Activated naive CD4-positive, alpha-beta T cell treated with anti-CD3 and anti-CD28 coated beads, Interleukin-2, amount 10 ng/mL, durations not matched to agents 7 days and 5 days (primary cell): ENCODE results near the gene PARVB.

Experiments used
- CTCF ChIA-PET: fragments of 350-600 bp; sonication (Branson Sonifier 250); formaldehyde crosslinking; loops from one replicate; lab custom pipeline; 2021; ENCODE audit warnings: antibody characterized with exemption; lab: Charles Lee
- DNase-seq: peaks from one replicate; pipeline ENCODE4 v3.0.0-alpha.2; 2020
- H3K27ac Mint-ChIP-seq: one replicate; pipeline ENCODE4 v1.8.0; 2021; ENCODE audit warnings: mild to moderate bottlenecking, moderate library complexity, mixed read lengths
- H3K27me3 Mint-ChIP-seq: one replicate; pipeline ENCODE4 v1.8.0; 2021; ENCODE audit warnings: mild to moderate bottlenecking, mixed read lengths
- H3K36me3 Mint-ChIP-seq: one replicate; pipeline ENCODE4 v1.8.0; 2021; ENCODE audit warnings: mixed read lengths
- H3K4me1 Mint-ChIP-seq: one replicate; pipeline ENCODE4 v1.8.0; 2021; ENCODE audit warnings: mixed read lengths
- H3K4me3 Mint-ChIP-seq: one replicate; pipeline ENCODE4 v1.8.0; 2021; ENCODE audit warnings: mild to moderate bottlenecking, moderate library complexity, mixed read lengths
- H3K9me3 Mint-ChIP-seq: one replicate; pipeline ENCODE4 v1.8.0; 2021; ENCODE audit warnings: mixed read lengths

Gene PARVB

DNA sequence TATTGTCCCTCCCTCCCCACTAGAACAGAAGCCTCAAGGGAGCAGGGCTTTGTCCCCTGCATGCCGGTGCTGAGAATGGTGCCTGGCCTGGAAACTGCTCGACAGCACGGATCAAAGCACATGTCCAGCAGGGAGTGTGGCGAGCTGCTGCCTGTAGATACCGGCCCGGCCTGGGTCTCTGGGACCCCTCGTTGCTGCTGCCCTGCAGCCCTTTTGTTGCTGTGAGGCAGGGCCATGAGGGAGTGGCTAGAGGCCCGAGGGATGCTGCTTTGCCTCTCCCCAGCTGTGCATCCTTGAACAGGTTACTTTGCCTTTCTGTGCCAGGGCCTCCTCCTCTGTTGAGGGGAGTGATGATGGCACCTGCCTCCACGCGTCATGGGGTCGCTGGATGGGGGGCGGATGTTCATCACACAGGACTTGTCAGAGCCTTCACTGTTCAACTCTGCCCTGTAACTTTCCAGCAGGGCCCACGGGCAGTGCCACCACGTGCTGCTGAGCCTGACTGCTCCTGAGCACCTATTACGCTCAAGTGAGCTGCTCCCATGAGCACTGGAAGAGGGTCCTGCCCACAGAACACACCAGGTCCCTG, 141.3 kb downstream of the PARVB start:
- Mint-ChIP-seq H3K4me3 (no peak overlapping the region), H3K4me1 (no peaks in the 10 kb centered on the region), H3K9me3 (no peaks in the 10 kb centered on the region), H3K36me3 (no peaks in the 10 kb centered on the region), H3K27ac (no peak overlapping the region), H3K27me3 (peaks cover 3% of the 10 kb centered on the region)
- CTCF ChIA-PET: no interaction called here
- no peak for DNase-seq

DNA sequence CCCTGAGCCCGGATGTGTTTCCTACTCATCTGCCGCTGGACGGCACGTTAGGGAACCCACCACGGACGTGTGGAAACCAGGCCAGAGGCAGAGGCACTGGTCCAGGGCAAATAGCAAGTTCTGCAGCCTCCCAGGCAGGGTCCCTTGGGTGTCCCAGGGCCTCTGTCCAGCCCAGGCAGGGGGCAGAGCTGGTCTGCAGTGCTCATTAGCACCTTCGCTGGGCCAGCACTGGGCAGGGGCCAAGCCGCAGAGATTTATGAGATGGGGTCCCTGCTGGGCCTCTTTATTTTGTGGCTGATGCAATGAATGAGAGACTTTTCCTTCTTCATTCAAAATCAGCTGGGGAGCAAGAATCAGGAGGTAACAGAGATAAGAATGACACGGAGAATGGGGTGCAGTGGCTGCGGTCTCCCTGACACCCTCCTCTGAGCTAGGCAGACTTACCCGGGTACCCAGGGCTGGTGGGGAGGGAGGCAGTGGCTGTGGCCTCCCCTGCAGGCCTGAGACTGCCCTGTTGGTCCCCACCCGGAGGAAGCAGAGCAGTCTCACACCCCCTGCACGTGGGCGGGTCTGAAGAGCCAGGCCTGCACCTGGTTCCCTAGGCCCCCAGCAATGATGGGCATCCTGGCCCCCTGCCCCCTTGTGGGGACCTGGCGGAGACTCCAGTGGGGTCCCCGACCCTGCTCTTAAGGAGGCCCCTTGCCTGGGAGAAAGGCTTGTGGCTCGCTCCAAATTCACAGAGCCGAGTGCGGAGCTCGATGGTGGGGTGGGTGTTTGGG, 142.6 kb downstream of the PARVB start:
- DNase-seq: no peak
- H3K27ac Mint-ChIP-seq: no peak overlapping the region
- H3K4me3 Mint-ChIP-seq: no peak overlapping the region
- CTCF ChIA-PET: interaction anchor here (0.9 kb wide), 1 partner anchor 14 kb away, joined by 3 read pairs; no protein-coding TSS in a partner anchor
- peaks cover 3% of the 10 kb centered on the region for H3K27me3 Mint-ChIP-seq
- H3K9me3 Mint-ChIP-seq: no peaks in the 10 kb centered on the region
- H3K36me3 Mint-ChIP-seq: no peaks in the 10 kb centered on the region
- H3K4me1 Mint-ChIP-seq: no peaks in the 10 kb centered on the region

DNA sequence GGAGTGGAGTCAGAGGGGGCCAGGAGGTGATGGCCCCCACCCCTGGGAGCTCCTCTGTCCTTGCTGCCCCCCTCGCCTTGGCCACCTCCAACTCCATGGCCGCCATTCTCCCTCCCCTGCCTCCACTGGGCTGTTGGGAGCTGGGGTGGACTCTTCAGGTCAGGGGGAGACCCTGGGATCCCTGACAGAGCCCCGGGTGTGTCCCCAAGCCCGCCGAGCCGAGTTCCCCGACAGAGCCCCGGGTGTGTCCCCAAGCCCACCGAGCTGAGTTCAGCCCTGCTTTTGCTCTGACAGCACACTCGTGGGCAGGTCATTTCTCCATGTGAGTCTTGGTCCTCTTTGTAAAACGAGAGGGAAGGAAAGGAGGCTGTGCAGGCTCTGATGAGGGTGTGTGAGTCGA, 143.4 kb downstream of the PARVB start:
- Mint-ChIP-seq H3K27ac (no peak overlapping the region), H3K27me3 (peaks cover 3% of the 10 kb centered on the region), H3K9me3 (no peaks in the 10 kb centered on the region), H3K4me3 (no peak overlapping the region), H3K36me3 (no peaks in the 10 kb centered on the region), H3K4me1 (no peaks in the 10 kb centered on the region)
- CTCF ChIA-PET: no interaction called here
- no peak for DNase-seq

DNA sequence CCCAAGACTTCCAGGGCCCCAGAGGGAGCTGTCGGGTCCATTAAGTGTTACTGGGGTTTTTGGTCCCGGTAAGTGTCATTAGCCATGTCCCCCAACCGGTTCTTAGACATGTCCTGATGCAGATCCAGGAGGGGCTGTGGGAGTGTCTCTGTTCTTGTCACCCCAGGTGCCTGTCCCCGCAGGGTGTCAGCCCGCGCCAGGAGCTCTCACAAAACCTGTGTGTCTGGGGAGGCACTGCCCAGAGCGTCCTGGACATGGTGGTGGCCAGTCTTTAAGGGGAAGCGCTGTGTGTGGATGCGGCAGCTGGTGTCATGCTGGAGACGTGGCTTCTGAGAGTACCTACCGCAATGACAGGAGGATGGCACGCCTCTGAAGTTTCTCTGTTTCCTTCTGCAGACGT, 144.1 kb downstream of the PARVB start:
- H3K9me3 Mint-ChIP-seq: no peaks in the 10 kb centered on the region
- H3K4me3 Mint-ChIP-seq: no peak overlapping the region
- CTCF ChIA-PET: no interaction called here
- no peaks in the 10 kb centered on the region for H3K36me3 Mint-ChIP-seq
- peaks cover 8% of the 10 kb centered on the region for H3K27me3 Mint-ChIP-seq
- H3K4me1 Mint-ChIP-seq: no peaks in the 10 kb centered on the region
- no peak overlapping the region for H3K27ac Mint-ChIP-seq
- DNase-seq: no peak

DNA sequence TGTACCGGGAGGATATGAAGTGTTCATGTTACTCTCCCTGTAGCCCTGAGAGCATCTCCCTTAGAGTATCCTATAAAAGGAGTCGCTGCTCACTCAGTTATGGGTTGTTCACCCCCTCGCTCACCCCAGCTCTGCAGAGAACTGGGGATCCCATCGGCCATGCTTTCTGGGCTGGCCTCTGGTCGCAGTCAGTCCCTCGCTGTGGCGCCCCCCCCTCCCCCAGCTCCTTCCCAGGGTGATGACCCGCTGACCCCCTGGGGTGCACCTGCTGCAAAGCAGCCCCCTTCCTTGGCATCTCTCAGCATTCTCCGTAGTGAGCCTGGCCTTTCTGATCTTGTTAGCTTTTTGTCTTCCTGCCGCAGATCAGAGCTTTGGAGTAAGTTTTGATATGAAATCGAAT, 146.4 kb downstream of the PARVB start:
- no peak overlapping the region for H3K27ac Mint-ChIP-seq
- no peaks in the 10 kb centered on the region for H3K36me3 Mint-ChIP-seq
- peaks cover 8% of the 10 kb centered on the region for H3K27me3 Mint-ChIP-seq
- no peaks in the 10 kb centered on the region for H3K4me1 Mint-ChIP-seq
- H3K9me3 Mint-ChIP-seq: no peaks in the 10 kb centered on the region
- CTCF ChIA-PET: no interaction called here
- H3K4me3 Mint-ChIP-seq: no peak overlapping the region
- no peak for DNase-seq

DNA sequence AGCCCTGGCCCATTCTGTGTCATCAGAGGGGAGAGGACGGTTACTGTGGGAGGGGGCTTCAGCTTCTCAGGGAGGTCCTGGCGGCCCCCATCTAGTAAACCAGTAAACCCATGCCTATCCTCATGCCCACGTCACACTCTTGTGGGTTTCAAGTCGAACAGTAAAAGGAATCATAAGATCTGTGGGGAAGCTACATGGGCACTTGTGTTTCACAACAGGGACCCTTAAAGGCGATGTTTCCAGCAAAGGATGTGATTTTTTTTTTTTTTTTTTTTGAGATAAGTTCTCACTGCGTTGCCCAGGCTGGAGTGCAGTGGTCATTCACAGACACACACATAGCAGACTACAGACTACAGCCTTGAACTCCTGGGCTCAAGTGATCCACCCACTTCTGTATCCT, 147.5 kb downstream of the PARVB start:
- Mint-ChIP-seq H3K27me3 (peaks cover 8% of the 10 kb centered on the region), H3K27ac (no peak overlapping the region), H3K4me1 (no peaks in the 10 kb centered on the region), H3K36me3 (no peaks in the 10 kb centered on the region), H3K9me3 (no peaks in the 10 kb centered on the region), H3K4me3 (no peak overlapping the region)
- no peak for DNase-seq
- CTCF ChIA-PET: no interaction called here

DNA sequence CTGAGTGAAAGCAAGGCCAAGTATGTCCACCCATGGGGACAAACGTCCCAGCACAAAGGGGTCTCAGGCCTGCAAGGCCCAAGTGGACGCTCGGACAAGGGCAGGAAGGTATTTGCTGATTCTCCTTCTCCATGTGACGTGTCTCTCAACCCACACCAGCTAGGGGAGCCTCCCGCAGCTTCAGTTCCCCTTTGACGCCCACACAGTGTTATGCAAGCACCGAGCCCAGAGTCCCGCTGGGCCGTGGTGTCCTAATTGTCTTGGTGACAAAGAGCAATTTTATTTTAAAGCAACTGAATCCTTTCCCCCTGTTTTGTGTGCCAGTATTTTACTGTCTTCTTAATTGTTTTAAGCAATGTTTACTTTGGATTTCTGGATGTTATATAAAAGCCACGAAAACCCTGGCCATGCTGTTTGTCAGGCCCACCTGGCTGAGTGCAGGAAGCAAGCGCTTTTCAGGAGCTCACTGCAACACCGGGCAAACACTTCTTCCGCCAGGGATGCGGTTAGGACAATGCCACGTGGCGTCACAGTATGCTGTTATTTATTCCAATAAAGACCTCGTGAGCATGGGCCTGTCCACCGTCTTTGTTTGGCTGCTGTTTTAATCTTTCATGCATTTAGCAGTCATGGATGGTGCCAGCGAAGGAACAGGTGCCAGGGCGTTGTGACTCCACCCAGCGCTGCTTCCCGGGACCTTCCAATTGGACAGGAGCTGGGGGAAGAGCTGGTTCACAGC, 148.4 kb downstream of the PARVB start:
- CTCF ChIA-PET: no interaction called here
- H3K36me3 Mint-ChIP-seq: no peaks in the 10 kb centered on the region
- no peak overlapping the region for H3K4me3 Mint-ChIP-seq

DNA sequence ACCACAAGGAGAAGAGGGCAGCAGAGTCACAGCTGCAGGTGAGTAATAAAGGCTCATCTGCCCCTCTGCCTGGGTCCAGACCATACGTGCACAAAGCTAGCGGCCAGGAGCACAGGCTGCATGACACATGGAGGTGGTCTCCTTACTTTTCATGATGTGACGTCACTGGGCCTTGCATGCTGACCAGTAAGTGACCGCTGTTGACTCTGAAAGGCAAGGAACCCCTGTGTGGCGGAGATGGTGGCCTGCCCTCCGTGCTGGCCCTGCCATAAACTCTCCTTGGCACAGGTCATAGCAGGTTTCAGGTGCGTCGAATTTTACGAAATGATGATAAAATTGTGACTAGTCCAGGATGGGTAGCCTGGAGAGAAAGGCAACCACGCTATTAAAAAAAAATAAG, 149.1 kb downstream of the PARVB start:
- Mint-ChIP-seq H3K4me3 (no peak overlapping the region), H3K4me1 (no peaks in the 10 kb centered on the region), H3K27ac (no peak overlapping the region), H3K27me3 (peaks cover 11% of the 10 kb centered on the region), H3K9me3 (no peaks in the 10 kb centered on the region), H3K36me3 (no peaks in the 10 kb centered on the region)
- CTCF ChIA-PET: no interaction called here
- DNase-seq: no peak

More for the DNA sequence above, 148.4 kb downstream of the PARVB start:
- H3K4me1 Mint-ChIP-seq: no peaks in the 10 kb centered on the region
- no peak for DNase-seq
- H3K27ac Mint-ChIP-seq: no peak overlapping the region
- no peaks in the 10 kb centered on the region for H3K9me3 Mint-ChIP-seq
- peaks cover 8% of the 10 kb centered on the region for H3K27me3 Mint-ChIP-seq

DNA sequence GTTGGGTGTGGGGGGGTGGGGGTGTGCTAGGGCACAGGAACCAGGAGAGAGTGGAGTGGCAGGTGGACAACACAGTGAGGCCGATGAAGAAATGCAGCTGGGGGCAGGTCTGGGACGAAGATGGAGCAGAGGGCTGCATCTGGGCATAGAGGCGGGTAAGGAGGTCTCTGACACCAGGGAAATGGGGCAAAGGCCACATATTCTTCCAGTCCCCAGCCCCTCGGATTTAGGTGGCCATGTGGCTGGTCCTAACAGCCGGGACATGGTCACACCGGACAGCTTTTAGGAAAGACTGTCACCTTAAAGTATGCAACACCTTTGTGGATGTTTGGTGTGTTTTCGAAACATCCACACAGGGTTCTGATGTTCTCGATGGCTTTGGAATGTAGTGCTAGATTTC, 151.6 kb downstream of the PARVB start:
- no peaks in the 10 kb centered on the region for H3K9me3 Mint-ChIP-seq
- no peaks in the 10 kb centered on the region for H3K36me3 Mint-ChIP-seq
- H3K4me3 Mint-ChIP-seq: no peak overlapping the region
- peaks cover 22% of the 10 kb centered on the region for H3K27me3 Mint-ChIP-seq
- H3K27ac Mint-ChIP-seq: no peak overlapping the region
- H3K4me1 Mint-ChIP-seq: peaks cover 10% of the 10 kb centered on the region
- DNase-seq: no peak
- CTCF ChIA-PET: no interaction called here

DNA sequence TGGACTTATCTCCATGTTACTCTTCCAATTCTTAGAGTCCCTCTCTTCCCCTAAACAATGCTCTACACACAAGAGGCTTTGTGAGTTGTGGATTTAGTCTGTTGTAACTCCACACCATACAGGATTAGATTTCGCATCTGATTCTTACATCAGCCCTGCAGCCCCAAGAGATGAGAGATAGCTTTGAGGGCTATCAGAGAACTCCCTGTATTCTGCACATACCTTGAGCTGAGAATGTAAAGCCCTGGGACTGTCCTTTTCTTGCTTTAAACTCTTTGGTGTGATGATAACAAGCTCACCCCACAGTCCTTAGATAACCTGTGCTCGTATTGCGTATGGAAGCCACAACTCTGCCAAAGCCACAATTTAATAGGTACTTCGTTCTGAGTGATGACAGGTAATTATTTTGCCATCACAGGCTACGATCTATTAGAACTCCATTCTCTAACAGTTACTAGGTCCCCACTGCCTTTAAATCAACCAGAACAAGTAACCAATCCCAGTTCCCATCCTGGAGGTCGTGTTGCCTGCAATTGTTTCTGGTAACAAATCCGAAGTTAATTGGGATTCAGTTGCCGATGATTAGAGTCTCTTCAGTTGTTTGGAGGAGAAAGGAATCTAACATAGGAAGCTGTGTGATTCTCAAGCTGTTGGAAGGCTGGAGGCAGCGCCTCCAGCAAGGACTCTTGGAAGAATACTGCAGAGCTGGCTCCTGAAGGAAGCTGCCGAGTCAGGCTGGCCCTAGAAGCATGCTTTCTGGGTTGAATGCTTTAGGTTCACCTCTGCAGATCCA, 155.3 kb downstream of the PARVB start:
- Mint-ChIP-seq H3K9me3 (no peaks in the 10 kb centered on the region), H3K27me3 (peaks cover 18% of the 10 kb centered on the region), H3K4me3 (no peak overlapping the region), H3K4me1 (peaks cover 29% of the 10 kb centered on the region), H3K36me3 (peaks cover 7% of the 10 kb centered on the region), H3K27ac (no peak overlapping the region)
- DNase-seq: no peak
- CTCF ChIA-PET: interaction anchor here (1.0 kb wide), 1 partner anchor 186 kb away, joined by 3 read pairs; no protein-coding TSS in a partner anchor

DNA sequence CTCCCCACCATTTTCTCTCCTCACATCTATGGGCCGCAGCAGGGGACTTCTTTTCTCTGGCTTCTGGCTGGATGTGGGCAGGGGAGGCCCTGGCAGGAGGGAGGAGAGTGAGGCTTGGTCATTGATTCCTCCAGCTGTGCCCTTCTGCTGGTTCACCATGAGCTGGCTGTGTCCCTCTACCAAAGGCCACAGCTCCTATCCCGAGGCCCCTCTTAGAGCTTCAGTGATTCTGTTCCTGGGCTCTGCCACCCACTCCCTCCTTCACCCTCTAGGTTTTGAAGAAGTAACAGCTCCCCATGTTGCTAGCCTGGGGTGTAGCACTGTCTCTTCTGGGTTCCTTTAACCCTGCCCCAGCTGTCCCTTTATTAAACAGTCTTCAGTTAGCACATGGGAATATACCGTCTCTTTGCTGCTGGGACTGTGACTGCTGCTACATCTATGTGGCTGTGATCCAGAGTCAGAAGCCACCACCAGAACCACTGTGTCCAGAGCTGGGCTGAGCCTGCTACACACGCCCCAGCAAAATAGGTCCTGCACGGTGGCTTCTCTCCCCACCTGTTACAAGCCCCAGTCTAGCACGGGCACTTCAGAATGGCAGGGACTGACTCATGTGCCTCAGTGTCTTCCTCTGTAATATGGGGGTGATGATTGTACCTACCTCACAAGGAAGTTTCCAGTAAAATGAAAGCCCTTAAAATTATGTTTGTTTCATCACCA, 156.0 kb downstream of the PARVB start:
- H3K27me3 Mint-ChIP-seq: peaks cover 18% of the 10 kb centered on the region
- H3K9me3 Mint-ChIP-seq: no peaks in the 10 kb centered on the region

DNA sequence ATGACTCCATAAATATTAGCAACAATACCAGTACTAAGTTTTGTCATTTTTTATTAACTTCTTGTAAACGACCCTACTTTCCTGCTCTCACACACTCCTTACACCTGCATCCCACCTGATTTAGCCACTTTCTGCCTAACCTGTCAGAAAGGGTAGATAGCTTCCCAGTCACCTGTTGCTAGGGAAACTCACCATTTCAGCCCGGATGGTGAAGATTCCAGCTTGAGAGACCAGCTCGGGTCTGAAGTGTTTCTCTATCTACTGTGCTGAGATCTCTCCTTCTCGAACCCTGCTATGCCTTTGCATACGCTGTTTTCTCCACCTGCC, 156.6 kb downstream of the PARVB start, which contains the start of gene PARVG:
TSS of gene PARVG (plus strand) at position 220 of the 327 bp plus-strand sequence. CDS start 2,405 bp downstream, outside the sequence.
- CTCF ChIA-PET: interaction anchor here (0.9 to 1.3 kb wide), 2 partner anchors 98 to 187 kb away, joined by 3 to 4 read pairs; no protein-coding TSS in a partner anchor
- peaks cover 18% of the 10 kb centered on the region for H3K36me3 Mint-ChIP-seq
- peaks cover 18% of the 10 kb centered on the region for H3K27me3 Mint-ChIP-seq
- peaks cover 32% of the 10 kb centered on the region for H3K4me1 Mint-ChIP-seq
- DNase-seq: peak; percentile 72
- H3K27ac Mint-ChIP-seq: peak within 1 kb of the TSS; percentile 89
- H3K9me3 Mint-ChIP-seq: no peaks in the 10 kb centered on the region
- peak within 1 kb of the TSS; percentile 76 for H3K4me3 Mint-ChIP-seq

More for the DNA sequence above, 156.0 kb downstream of the PARVB start:
- Mint-ChIP-seq H3K36me3 (peaks cover 14% of the 10 kb centered on the region), H3K4me3 (peak overlapping the region; percentile 76), H3K4me1 (peaks cover 32% of the 10 kb centered on the region), H3K27ac (peak overlapping the region; percentile 89)
- DNase-seq: no peak
- CTCF ChIA-PET: interaction anchor here (1.0 to 1.3 kb wide), 2 partner anchors 97 to 187 kb away, joined by 3 read pairs; no protein-coding TSS in a partner anchor
